K562 (cell line): ENCODE results near the gene TUBB2A. TPM values are rescaled to one million over a fixed set of nuclear protein-coding genes. Genes with fewer than 3 reads are reported as not detected.
A peak's percentile ranks its signal among the peaks of the same experiment; 100 is the strongest.

ENCODE experiments used
- BHLHE40 ChIP-seq: IDR thresholded peaks from 2 replicates; pipeline ENCODE4 v1.6.1; 2011; ENCODE audit warnings: low read length, improper control_type of control experiment
- TBL1XR1 ChIP-seq, 2 experiments: IDR thresholded peaks; 2 replicates each; pipeline ENCODE4 v1.6.1; 2012; ENCODE audit warnings: improper control_type of control experiment in 2 of 2, low read length in 2 of 2, mild to moderate bottlenecking in 1 of 2
- TCF7 ChIP-seq: sonication (generic); IDR thresholded peaks from 2 replicates; pipeline ENCODE4 v1.6.1; 2016; ENCODE audit warnings: antibody characterized with exemption, borderline replicate concordance
- TFE3 ChIP-seq: fragments of 450-650 bp; formaldehyde crosslinking; IDR thresholded peaks from 2 replicates; pipeline ENCODE4 v1.4.0; 2020; ENCODE audit warnings: mild to moderate bottlenecking, mixed read lengths
- polyA plus RNA-seq, 8 experiments: library from polyadenylated mRNA; depleted of rRNA in 4 of 8; stranded (reverse) in 5 of 8; unstranded in 3 of 8; fragments of >200 nt; fragmentation: Nextera tagmentation in 2 of 8; fragmentation: Illumina TruSeq in 1 of 8; extraction: Ambion mirVana in 2 of 8; extraction: Trizol in 1 of 8; gene quantifications; 2 replicates each; pipeline versions ENCODE4 v1.2.1 to v1.2.3, GENCODE V29; 2011 to 2014; ENCODE audit warnings: inconsistent platforms in 1 of 8, missing spikeins in 1 of 8
- total RNA-seq, 7 experiments: library from RNA; depleted of rRNA in 6 of 7; stranded (reverse); fragments of >200 nt in 6 of 7; fragmentation: Illumina TruSeq in 2 of 7; extraction: Trizol in 2 of 7; gene quantifications; 2 replicates each; pipeline versions ENCODE4 v1.2.1 to v1.2.3, GENCODE V29; 2011 to 2021; ENCODE audit warnings: low replicate concordance in 1 of 7
- TF ChIP-seq, protein P1 (sequence below), 2 experiments: fragments of 450-650 bp; IDR thresholded peaks; 2 replicates each; pipeline ENCODE4 v1.6.1; 2016; ENCODE audit warnings: mild to moderate bottlenecking in 2 of 2, borderline replicate concordance in 1 of 2, low read depth in 1 of 2, moderate library complexity in 1 of 2
- TF ChIP-seq, protein P2 (sequence below): sonication (generic); formaldehyde crosslinking; IDR thresholded peaks from 2 replicates; pipeline ENCODE4 v1.8.0; 2023; ENCODE audit warnings: missing genetic modification reagents, mild to moderate bottlenecking, borderline replicate concordance
- TF ChIP-seq, protein P3 (sequence below): sonication (generic); formaldehyde crosslinking; IDR thresholded peaks from 2 replicates; pipeline ENCODE4 v1.8.1; 2023; ENCODE audit warnings: mild to moderate bottlenecking, missing genetic modification reagents

TUBB2A gene
- total and polyA plus RNA-seq, 9 of the 15 experiments (the other 6 are each of a cell fraction or from before 2014, with no cell fraction given) = 3.6 to 92.1 (median 45.6) TPM

DNA sequence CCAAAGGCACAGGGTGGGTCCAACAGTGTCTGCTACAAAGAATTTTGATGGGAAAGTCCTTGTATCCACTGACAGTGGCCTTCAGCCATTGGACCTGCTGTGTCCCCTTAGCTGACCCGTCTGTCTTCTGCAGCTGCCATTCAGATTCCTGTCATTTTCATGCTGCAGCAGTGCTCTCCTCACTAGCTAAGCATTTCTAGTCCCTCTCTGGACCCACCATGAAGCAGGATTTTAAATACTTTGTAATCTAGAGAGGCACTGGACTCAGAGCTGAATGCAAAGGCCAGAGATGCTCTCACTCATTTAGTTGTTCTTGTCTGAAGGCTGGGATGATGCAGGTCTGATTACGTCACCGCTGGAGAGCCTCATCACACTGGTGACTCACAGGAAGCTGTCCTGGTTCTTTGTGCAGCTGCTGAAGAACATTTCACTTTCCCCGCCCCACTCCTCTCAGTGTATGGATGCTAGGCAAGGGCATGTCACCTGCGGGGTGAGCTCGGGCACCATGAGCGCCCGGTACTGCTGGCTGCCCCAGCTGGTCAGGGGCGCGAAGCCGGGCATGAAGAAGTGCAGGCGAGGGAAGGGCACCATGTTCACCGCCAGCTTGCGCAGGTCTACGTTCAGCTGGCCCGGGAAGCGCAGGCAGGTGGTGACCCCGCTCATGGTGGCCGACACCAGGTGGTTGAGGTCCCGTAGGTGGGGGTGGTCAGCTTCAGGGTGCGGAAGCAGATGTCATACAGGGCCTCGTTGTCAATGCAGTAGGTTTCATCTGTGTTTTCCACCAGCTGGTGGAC lies 19.4 kb upstream of the TUBB2A start (continued):
- TF ChIP-seq, protein P1, sequence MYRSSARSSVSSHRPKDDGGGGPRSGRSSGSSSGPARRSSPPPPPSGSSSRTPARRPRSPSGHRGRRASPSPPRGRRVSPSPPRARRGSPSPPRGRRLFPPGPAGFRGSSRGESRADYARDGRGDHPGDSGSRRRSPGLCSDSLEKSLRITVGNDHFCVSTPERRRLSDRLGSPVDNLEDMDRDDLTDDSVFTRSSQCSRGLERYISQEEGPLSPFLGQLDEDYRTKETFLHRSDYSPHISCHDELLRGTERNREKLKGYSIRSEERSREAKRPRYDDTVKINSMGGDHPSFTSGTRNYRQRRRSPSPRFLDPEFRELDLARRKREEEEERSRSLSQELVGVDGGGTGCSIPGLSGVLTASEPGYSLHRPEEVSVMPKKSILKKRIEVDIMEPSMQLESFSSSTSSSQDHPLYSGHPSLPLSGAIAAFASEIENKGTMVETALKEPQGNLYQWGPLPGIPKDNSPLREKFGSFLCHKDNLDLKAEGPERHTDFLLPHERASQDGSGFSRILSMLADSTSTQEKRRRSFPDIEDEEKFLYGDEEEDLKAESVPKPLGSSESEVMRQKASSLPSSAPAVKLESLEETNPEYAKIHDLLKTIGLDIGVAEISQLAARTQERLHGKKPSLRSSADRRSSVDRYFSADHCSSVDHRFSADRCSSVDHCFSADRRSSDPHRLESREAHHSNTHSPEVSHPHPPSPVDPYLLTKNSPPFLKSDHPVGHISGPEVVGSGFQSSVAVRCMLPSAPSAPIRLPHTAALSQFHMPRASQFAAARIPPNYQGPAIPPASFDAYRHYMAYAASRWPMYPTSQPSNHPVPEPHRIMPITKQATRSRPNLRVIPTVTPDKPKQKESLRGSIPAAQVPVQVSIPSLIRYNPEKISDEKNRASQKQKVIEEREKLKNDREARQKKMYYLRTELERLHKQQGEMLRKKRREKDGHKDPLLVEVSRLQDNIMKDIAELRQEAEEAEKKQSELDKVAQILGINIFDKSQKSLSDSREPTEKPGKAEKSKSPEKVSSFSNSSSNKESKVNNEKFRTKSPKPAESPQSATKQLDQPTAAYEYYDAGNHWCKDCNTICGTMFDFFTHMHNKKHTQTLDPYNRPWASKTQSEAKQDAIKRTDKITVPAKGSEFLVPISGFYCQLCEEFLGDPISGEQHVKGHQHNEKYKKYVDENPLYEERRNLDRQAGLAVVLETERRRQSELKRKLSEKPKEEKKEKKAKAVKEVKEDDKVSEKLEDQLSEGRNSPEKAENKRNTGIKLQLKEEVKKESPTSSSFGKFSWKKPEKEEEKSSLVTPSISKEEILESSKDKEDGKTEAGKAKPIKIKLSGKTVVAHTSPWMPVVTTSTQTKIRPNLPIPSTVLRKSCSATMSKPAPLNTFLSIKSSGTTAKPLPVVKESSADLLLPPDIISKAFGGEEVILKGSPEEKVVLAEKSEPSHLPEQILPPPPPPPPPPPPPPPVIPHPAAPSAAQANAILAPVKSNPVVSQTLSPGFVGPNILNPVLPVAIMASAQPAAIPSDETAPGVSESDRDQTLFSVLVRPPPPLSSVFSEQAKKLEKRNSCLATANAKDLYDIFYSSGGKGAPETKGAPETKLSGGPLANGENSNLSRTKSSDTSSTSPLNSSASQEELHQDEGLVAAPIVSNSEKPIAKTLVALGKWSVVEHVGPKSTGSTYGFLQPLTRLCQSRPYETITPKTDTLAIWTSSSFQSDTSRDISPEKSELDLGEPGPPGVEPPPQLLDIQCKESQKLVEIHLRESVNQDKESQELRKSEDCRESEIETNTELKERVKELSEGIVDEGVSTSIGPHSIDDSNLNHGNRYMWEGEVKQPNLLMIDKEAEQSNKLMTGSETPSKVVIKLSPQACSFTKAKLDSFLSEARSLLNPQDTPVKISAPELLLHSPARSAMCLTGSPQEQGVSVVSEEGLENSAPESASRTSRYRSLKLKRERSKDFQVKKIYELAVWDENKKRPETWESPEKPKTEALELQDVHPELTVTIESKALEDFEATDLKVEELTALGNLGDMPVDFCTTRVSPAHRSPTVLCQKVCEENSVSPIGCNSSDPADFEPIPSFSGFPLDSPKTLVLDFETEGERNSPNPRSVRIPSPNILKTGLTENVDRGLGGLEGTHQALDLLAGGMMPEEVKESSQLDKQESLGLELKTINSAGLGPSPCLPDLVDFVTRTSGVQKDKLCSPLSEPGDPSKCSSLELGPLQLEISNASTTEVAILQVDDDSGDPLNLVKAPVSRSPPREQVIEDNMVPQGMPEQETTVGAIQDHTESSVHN (IDR thresholded peaks at IDR 0.05; ENCODE audit: borderline replicate concordance in 1 of 2, low read depth in 1 of 2) = peak in 1 of 2 experiments; percentile 66; a peak in 1 of 4 replicates
- TF ChIP-seq TCF7 (no peak), TFE3 (no peak), TBL1XR1 (IDR thresholded peaks at IDR 0.05; ENCODE audit: low read length in 2 of 2) (peak in 1 of 2 experiments; percentile 80; a peak in 2 of 4 replicates), BHLHE40 (peak; percentile 21; the same call in 1 of the 2 replicates)
- TF ChIP-seq, protein P2, sequence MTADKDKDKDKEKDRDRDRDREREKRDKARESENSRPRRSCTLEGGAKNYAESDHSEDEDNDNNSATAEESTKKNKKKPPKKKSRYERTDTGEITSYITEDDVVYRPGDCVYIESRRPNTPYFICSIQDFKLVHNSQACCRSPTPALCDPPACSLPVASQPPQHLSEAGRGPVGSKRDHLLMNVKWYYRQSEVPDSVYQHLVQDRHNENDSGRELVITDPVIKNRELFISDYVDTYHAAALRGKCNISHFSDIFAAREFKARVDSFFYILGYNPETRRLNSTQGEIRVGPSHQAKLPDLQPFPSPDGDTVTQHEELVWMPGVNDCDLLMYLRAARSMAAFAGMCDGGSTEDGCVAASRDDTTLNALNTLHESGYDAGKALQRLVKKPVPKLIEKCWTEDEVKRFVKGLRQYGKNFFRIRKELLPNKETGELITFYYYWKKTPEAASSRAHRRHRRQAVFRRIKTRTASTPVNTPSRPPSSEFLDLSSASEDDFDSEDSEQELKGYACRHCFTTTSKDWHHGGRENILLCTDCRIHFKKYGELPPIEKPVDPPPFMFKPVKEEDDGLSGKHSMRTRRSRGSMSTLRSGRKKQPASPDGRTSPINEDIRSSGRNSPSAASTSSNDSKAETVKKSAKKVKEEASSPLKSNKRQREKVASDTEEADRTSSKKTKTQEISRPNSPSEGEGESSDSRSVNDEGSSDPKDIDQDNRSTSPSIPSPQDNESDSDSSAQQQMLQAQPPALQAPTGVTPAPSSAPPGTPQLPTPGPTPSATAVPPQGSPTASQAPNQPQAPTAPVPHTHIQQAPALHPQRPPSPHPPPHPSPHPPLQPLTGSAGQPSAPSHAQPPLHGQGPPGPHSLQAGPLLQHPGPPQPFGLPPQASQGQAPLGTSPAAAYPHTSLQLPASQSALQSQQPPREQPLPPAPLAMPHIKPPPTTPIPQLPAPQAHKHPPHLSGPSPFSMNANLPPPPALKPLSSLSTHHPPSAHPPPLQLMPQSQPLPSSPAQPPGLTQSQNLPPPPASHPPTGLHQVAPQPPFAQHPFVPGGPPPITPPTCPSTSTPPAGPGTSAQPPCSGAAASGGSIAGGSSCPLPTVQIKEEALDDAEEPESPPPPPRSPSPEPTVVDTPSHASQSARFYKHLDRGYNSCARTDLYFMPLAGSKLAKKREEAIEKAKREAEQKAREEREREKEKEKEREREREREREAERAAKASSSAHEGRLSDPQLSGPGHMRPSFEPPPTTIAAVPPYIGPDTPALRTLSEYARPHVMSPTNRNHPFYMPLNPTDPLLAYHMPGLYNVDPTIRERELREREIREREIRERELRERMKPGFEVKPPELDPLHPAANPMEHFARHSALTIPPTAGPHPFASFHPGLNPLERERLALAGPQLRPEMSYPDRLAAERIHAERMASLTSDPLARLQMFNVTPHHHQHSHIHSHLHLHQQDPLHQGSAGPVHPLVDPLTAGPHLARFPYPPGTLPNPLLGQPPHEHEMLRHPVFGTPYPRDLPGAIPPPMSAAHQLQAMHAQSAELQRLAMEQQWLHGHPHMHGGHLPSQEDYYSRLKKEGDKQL (CRISPR knock-in tag) = 0 out of 2 replicates have a peak, but pooled peaks have one; percentile 12
- TF ChIP-seq, protein P3, sequence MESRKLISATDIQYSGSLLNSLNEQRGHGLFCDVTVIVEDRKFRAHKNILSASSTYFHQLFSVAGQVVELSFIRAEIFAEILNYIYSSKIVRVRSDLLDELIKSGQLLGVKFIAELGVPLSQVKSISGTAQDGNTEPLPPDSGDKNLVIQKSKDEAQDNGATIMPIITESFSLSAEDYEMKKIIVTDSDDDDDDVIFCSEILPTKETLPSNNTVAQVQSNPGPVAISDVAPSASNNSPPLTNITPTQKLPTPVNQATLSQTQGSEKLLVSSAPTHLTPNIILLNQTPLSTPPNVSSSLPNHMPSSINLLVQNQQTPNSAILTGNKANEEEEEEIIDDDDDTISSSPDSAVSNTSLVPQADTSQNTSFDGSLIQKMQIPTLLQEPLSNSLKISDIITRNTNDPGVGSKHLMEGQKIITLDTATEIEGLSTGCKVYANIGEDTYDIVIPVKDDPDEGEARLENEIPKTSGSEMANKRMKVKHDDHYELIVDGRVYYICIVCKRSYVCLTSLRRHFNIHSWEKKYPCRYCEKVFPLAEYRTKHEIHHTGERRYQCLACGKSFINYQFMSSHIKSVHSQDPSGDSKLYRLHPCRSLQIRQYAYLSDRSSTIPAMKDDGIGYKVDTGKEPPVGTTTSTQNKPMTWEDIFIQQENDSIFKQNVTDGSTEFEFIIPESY = peak; percentile 50; the same call in 1 of the 2 replicates
